NCI-H446 treated with DMSO at 0.1 percent for 48 hours (cell line): ENCODE results near the gene DNAJC15.
A peak's percentile ranks its signal among the peaks of the same experiment; 100 is the strongest.

ENCODE experiments used
- DNase-seq: peaks from one replicate; lab custom pipeline; 2025; lab: John Stamatoyannopoulos, UW

Gene DNAJC15

GRCh38 chr13:43154839-43155238 lies 131.5 kb downstream of the DNAJC15 start:
- DNase-seq, result no peak

GRCh38 chr13:43156916-43157315 lies 133.5 kb downstream of the DNAJC15 start:
- DNase-seq, result no peak

- peak; percentile 80 for DNase-seq
These were observed 134.4 kb downstream of the DNAJC15 start for GRCh38 chr13:43157796-43158195.

GRCh38 chr13:43158516-43158915 lies 135.1 kb downstream of the DNAJC15 start:
- DNase-seq, result no peak

GRCh38 chr13:43159026-43159461 lies 135.7 kb downstream of the DNAJC15 start:
- peak; percentile 90 for DNase-seq
